PC-3 (cell line): ENCODE data around the gene HSPA6. TPM values are rescaled to one million over a fixed set of nuclear protein-coding genes. Genes with fewer than 3 reads are reported as not detected.
"Not testable (repeated sequence)": the region's sequence is repeated elsewhere in the genome, so short reads cannot be mapped to it uniquely, and the experiment has no call there.

ENCODE experiments used
- ATAC-seq: fragments of 200-7000 bp; cut with Tn5 transposase; 2 replicates; pipeline ENCODE4 v1.9.1; 2020; ENCODE audit warnings: mild to moderate bottlenecking, moderate library complexity
- BruUV-seq: library from RNA; stranded (reverse); fragments of 400-500 nt; replicated peaks from 2 replicates; lab custom pipeline; 2021; lab: Mats Ljungman, UMichigan
- CTCF ChIA-PET: fragments of 300-600 bp; sonication (Branson Sonifier 250); formaldehyde crosslinking; loops from one replicate; lab custom pipeline; 2022; ENCODE audit warnings: antibody characterized with exemption; lab: Charles Lee
- POLR2A ChIA-PET: fragments of 300-600 bp; sonication (Branson Sonifier 250); formaldehyde crosslinking; loops from one replicate; lab custom pipeline; 2022; ENCODE audit warnings: antibody characterized with exemption; ENCODE audit not compliant: unreplicated experiment; lab: Charles Lee
- DNase-seq: peaks from one replicate; pipeline ENCODE4 v3.0.0-alpha.2; 2015
- H2AFZ ChIP-seq: fragments of 300-600 bp; sonication (generic); 2 replicates; pipeline ENCODE4 v1.6.0; 2016; ENCODE audit warnings: antibody characterized with exemption, low read length
- H3F3A ChIP-seq: fragments of 300-600 bp; sonication (generic); one replicate; pipeline ENCODE4 v1.6.0; 2017; ENCODE audit warnings: antibody characterized with exemption, low read length, control low read depth, mild to moderate bottlenecking; ENCODE audit not compliant: unreplicated experiment
- H3K27ac ChIP-seq: fragments of 300-600 bp; sonication (generic); 2 replicates; pipeline ENCODE4 v1.5.1; 2016; ENCODE audit warnings: mild to moderate bottlenecking, low read length
- H3K27me3 ChIP-seq: fragments of 300-600 bp; sonication (generic); 2 replicates; pipeline ENCODE4 v1.6.1; 2016; ENCODE audit warnings: low read length, mixed read lengths
- H3K36me3 ChIP-seq: fragments of 300-600 bp; sonication (generic); 2 replicates; pipeline ENCODE4 v1.6.1; 2016; ENCODE audit warnings: low read depth, mixed run types, low read length, mixed read lengths
- H3K4me1 ChIP-seq: fragments of 300-600 bp; sonication (generic); 2 replicates; pipeline ENCODE4 v1.5.1; 2016; ENCODE audit warnings: low read length; ENCODE audit not compliant: insufficient read depth
- H3K4me2 ChIP-seq: fragments of 300-600 bp; sonication (generic); 2 replicates; pipeline ENCODE4 v1.6.0; 2016; ENCODE audit warnings: low read length
- H3K4me3 ChIP-seq: fragments of 300-600 bp; sonication (generic); 2 replicates; pipeline ENCODE4 v1.5.1; 2016; ENCODE audit warnings: mild to moderate bottlenecking, low read length, mixed read lengths
- H3K79me2 ChIP-seq: fragments of 300-600 bp; sonication (generic); 2 replicates; pipeline ENCODE4 v1.6.1; 2017; ENCODE audit warnings: low read length, mixed read lengths
- H3K9ac ChIP-seq: fragments of 300-600 bp; sonication (generic); 2 replicates; pipeline ENCODE4 v1.6.0; 2016; ENCODE audit warnings: mild to moderate bottlenecking, low read length
- H3K9me2 ChIP-seq: fragments of 300-600 bp; sonication (generic); replicated peaks from 2 replicates; pipeline ENCODE4 v1.6.1; 2016; ENCODE audit warnings: mixed run types, low read length, mixed read lengths
- H3K9me3 ChIP-seq: fragments of 300-600 bp; sonication (generic); 2 replicates; pipeline ENCODE4 v1.6.1; 2016; ENCODE audit warnings: low read length, mixed read lengths
- H4K20me1 ChIP-seq: fragments of 300-600 bp; sonication (generic); 2 replicates; pipeline ENCODE4 v1.6.1; 2016; ENCODE audit warnings: low read length, mixed read lengths
- CTCF ChIP-seq: fragments of 300-600 bp; sonication (generic); conservative IDR thresholded peaks from 2 replicates; pipeline ENCODE4 v1.5.1; 2017; ENCODE audit warnings: antibody characterized with exemption, low read depth, mild to moderate bottlenecking, low read length
- EZH2 ChIP-seq: fragments of 300-600 bp; sonication (generic); IDR thresholded peaks from one replicate; pipeline ENCODE4 v1.6.1; 2017; ENCODE audit warnings: antibody characterized with exemption, mild to moderate bottlenecking, low read length; ENCODE audit not compliant: unreplicated experiment
- EZH2phosphoT487 ChIP-seq: fragments of 300-600 bp; sonication (generic); IDR thresholded peaks from 2 replicates; pipeline ENCODE4 v1.6.1; 2018; ENCODE audit warnings: mild to moderate bottlenecking, antibody characterized with exemption, low read length, borderline replicate concordance
- intact Hi-C: fragments of 100-400 bp; cut with micrococcal nuclease; formaldehyde crosslinking; loops from 2 replicates; pipeline ENCODE4 v1.9.0; 2023
- total RNA-seq: library from RNA; depleted of rRNA; stranded (reverse); fragments of >200 nt; gene quantifications from 2 replicates; pipeline ENCODE4 v1.2.3, GENCODE V29; 2014

The HSPA6 gene
- total RNA-seq, 1 experiment from 2014 or later: 4.3 TPM

GRCh38 chr1:161549652-161550051 lies 25.3 kb downstream of the HSPA6 start, which contains the start of gene FCGR3A:
FCGR3A (minus strand) TSS chr1:161549818; CDS start chr1:161549736, 82 bp downstream.
- Histone ChIP-seq H2AFZ (no peak within 1 kb of the TSS), H3K27me3 (no peaks in the 10 kb centered on the region), H3F3A (no peaks in the 10 kb centered on the region), H3K4me3 (no peak within 1 kb of the TSS), H3K36me3 (no peaks in the 10 kb centered on the region), H3K4me1 (no peaks in the 10 kb centered on the region), H3K27ac (no peak within 1 kb of the TSS), H4K20me1 (no peaks in the 10 kb centered on the region), H3K9ac (no peak within 1 kb of the TSS), H3K9me2 (no peaks in the 10 kb centered on the region), H3K4me2 (no peak within 1 kb of the TSS), H3K79me2 (no peaks in the 10 kb centered on the region), H3K9me3 (no peaks in the 10 kb centered on the region)
- ChIA-PET CTCF (no interaction called here), POLR2A (no interaction called here)
- ATAC-seq (no peak), DNase-seq (no peak)
- TF ChIP-seq CTCF (no peak), EZH2phosphoT487 (no peak), EZH2 (no peak)
- no TSS peak for BruUV-seq
- intact Hi-C loops: no loop called here

- H3K9me2 ChIP-seq, H2AFZ ChIP-seq, H3K79me2 ChIP-seq, H3K36me3 ChIP-seq, intact Hi-C loops, DNase-seq, H3K9ac ChIP-seq, H3K27ac ChIP-seq, H3K9me3 ChIP-seq, H3K4me1 ChIP-seq, CTCF ChIA-PET, BruUV-seq, ATAC-seq, H3K27me3 ChIP-seq, H3F3A ChIP-seq, H3K4me2 ChIP-seq, H3K4me3 ChIP-seq, H4K20me1 ChIP-seq, POLR2A ChIA-PET: not testable (repeated sequence)
Observed at GRCh38 chr1:161550942-161551341, 26.6 kb downstream of the HSPA6 start.

GRCh38 chr1:161553631-161554030 lies 29.3 kb downstream of the HSPA6 start:
- CTCF ChIA-PET, H3K27me3 ChIP-seq, H3K9me2 ChIP-seq, H3K79me2 ChIP-seq, H4K20me1 ChIP-seq, H3K4me3 ChIP-seq, POLR2A ChIA-PET, H3K4me2 ChIP-seq, BruUV-seq, H3F3A ChIP-seq, intact Hi-C loops, H3K36me3 ChIP-seq, H3K9ac ChIP-seq, H3K9me3 ChIP-seq, H3K27ac ChIP-seq, DNase-seq, H2AFZ ChIP-seq, H3K4me1 ChIP-seq, ATAC-seq: not testable (repeated sequence)

- BruUV-seq, H3K4me3 ChIP-seq, H3K4me2 ChIP-seq, intact Hi-C loops, H3F3A ChIP-seq, ATAC-seq, POLR2A ChIA-PET, H3K9me3 ChIP-seq, H4K20me1 ChIP-seq, H3K27me3 ChIP-seq, H2AFZ ChIP-seq, CTCF ChIA-PET, H3K36me3 ChIP-seq, H3K9ac ChIP-seq, DNase-seq, H3K79me2 ChIP-seq, H3K27ac ChIP-seq, H3K4me1 ChIP-seq, H3K9me2 ChIP-seq: not testable (repeated sequence)
Observed at GRCh38 chr1:161554340-161554739, 30.0 kb downstream of the HSPA6 start.

- H3K9me3 ChIP-seq, H3F3A ChIP-seq, DNase-seq, H3K36me3 ChIP-seq, H3K27ac ChIP-seq, H3K4me3 ChIP-seq, H3K4me2 ChIP-seq, CTCF ChIA-PET, H3K9ac ChIP-seq, H3K4me1 ChIP-seq, H3K79me2 ChIP-seq, H4K20me1 ChIP-seq, H3K27me3 ChIP-seq, BruUV-seq, H3K9me2 ChIP-seq, intact Hi-C loops, POLR2A ChIA-PET, H2AFZ ChIP-seq: not testable (repeated sequence)
- ATAC-seq: peak; percentile 23
Observed at GRCh38 chr1:161554815-161555417, 30.6 kb downstream of the HSPA6 start.

GRCh38 chr1:161556143-161556542 lies 31.8 kb downstream of the HSPA6 start:
- H4K20me1 ChIP-seq, H3K9ac ChIP-seq, H3K4me3 ChIP-seq, H3K9me3 ChIP-seq, H3K79me2 ChIP-seq, H3K4me2 ChIP-seq, BruUV-seq, H3K4me1 ChIP-seq, intact Hi-C loops, POLR2A ChIA-PET, ATAC-seq, H3F3A ChIP-seq, H3K9me2 ChIP-seq, H2AFZ ChIP-seq, H3K27ac ChIP-seq, DNase-seq, H3K36me3 ChIP-seq, H3K27me3 ChIP-seq: not testable (repeated sequence)
- CTCF ChIA-PET: interaction anchor here (0.6 kb wide), 1 partner anchor 66 kb away, joined by 3 read pairs; no protein-coding TSS in a partner anchor
